OCI-LY3 (cell line): Measurements from ENCODE around the gene PEX26.
"Not testable (repeated sequence)": the region's sequence is repeated elsewhere in the genome, so short reads cannot be mapped to it uniquely, and the experiment has no call there.

Experiments used
- CTCF ChIP-seq: fragments of 200-600, 300-600 bp; sonication (generic); IDR thresholded peaks from 2 replicates; pipeline ENCODE4 v1.5.1; 2014; ENCODE audit warnings: antibody characterized with exemption, low read length, low read depth
- EZH2phosphoT487 ChIP-seq: fragments of 200-600 bp; shearing (Covaris generic); IDR thresholded peaks from 2 replicates; pipeline ENCODE4 v1.6.1; 2018; ENCODE audit warnings: antibody characterized with exemption, mixed run types, low read depth

GRCh38 chr22:18040898-18041297, 36.9 kb upstream of the PEX26 start:
- not testable (repeated sequence) for TF ChIP-seq EZH2phosphoT487, CTCF
